ENCODE results near the gene RNU1-3.
"Not testable (repeated sequence)": the region's sequence is repeated elsewhere in the genome, so short reads cannot be mapped to it uniquely, and the experiment has no call there.

The RNU1-3 gene

DNA sequence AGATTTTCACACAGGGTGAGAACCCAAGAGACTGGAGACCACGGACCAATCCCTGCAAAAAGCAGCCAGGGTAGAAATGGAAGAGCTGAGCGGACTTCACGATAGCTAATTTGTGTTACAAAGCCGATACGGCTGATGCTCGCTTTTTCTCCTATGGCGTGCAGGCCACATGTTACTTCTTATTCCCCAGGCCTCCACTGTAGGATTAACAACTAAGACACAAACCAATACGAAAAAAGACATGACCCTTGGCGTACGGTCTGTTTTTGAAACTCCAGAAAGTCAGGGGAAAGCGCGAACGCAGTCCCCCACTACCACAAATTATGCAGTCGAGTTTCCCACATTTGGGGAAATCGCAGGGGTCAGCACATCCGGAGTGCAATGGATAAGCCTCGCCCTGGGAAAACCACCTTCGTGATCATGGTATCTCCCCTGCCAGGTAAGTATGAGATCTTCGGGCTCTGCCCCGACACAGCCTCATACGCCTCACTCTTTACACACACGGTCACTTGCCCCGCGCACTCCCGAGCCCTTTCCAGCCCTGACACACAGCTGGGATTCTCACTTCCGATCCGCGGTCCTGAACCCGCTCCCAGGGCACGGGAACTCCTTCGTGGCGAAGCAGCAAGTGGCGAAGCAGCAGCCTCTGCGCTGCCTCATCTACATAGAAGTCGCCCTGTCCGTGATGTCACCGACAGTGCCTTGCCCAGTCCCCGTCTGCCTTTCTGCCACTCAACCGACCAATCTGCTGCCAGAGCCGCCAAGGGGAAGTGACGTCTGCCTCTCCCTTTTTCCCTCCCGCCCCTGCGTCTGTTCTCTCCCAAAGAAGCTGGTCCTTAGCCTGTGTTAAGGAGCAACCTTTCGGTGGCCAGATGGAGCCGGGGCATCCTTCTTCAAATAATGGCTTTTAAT, at the start of gene RNU1-3:
RNU1-3 (minus strand) TSS at position 447 of the 912 bp plus-strand sequence.
- DNase-seq: not testable (repeated sequence)

DNA sequence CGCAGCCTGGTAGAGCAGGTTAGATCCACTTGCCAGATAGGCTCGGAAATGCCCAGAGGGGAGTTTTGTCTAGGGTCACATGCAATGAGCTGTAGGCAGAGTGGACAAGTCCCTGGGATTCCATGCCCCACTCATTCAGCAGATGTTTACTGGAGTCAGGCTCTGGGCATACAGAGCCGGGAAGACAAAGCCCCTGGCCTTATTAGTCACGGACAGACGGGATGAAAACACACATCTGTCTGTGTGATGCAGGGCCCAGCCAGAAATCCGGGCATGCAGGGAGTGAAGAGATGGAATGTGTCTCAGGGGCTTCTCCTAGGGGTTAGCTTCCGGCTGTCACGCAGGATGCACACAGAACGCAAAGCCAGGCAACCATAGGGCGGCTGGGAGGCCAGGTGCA, 46.7 kb upstream of the RNU1-3 start:
- DNase-seq: not testable (repeated sequence)

DNA sequence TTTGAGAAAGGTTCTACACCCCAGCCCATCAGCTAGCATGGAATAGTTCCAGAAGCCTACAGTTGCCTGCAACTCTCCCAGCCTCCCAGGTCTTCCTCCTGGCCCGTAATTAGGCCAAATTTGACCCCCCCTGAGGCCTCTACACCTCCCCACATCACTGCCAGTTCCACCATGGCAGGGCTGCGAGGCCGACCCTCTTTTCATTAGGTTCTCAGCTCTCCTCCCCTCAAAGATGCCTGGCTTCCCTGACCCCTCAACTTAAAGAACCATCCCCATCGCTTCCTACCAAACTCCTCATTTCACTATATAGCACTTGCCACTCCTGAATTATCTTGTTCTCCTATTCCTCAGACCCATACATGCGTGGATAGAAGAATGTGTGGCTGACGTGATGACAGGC, 46.2 kb upstream of the RNU1-3 start:
- DNase-seq: not testable (repeated sequence)

DNA sequence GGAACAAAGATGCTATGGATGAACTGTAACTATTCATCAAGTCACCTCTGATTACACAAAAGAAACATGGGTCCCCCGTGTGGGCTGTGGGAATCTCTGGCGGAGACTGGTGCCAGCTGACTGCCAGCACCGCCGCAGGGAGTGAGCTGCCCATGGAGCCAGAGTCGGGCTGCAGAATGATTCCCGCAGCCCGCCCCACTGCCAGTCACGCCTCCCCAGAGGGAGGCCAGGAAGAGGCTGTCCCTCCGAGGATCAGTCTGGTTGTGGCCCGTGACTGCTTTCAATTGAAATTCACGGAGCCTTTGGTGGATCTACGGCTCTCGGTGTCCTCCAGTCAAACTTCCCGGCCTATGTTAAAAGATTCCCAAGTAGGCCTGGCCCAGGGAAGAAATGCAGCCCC, 45.8 kb upstream of the RNU1-3 start:
- not testable (repeated sequence) for DNase-seq

DNA sequence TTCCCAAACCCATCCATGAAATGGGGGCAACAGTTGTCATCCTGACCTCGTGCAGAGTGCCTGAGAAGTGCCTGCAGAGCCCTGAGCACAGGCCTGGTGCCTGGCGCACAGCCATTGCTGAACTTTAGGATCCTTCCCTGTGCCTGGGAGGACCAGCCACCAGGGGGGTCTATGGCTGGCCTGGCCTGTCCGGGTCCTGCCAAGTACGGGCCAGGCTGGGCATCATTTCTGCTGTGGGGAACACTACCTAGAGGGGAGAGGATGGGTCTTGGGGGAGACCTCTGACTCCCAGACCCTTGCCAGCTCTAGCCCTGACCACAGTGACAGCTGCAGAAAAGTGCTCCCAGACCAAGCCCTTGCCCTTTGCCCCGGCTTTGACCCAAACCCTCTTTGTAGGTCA, 45.4 kb upstream of the RNU1-3 start:
- not testable (repeated sequence) for DNase-seq

DNA sequence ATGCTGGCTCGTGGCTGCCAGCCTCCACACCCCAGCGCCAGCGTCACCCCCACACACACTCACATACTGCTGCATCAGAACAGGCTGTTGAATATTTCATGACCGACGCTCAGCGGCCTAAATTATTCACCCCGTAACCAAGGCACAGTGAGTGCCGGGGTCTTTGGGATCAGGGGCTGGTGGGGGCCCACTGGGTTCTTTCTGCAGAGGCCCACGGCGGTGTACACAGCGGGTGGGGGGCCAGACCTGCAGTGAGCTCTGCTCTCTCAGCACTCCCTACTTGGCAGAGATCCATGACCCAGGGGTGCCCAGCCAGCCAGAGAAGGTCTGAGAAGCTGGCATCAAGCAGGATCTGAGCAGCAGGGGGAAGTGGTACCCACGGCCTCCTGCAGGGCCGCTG, 43.9 kb upstream of the RNU1-3 start:
- not testable (repeated sequence) for DNase-seq

DNA sequence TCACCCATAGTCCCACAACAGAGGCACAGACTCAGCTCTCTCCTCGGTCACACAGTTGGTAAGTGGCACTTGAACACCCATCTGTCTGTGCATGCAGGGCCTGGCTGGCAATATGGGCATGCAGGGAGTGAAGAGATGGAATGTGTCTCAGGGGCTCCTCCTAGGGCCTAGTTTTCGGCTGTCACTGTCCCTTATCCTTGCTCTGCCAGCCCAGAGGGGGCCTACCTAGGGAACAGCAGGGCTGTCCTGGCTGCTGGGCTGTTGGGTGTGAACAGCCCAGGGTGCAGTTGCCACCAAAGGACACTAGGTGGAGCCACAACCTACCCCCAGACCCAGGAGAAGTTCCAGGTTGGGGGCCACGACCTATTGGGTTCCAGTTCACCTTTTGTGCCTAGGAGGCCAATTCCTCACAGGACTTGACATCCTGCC, 42.9 kb upstream of the RNU1-3 start:
- peak; percentile 27 for DNase-seq

DNA sequence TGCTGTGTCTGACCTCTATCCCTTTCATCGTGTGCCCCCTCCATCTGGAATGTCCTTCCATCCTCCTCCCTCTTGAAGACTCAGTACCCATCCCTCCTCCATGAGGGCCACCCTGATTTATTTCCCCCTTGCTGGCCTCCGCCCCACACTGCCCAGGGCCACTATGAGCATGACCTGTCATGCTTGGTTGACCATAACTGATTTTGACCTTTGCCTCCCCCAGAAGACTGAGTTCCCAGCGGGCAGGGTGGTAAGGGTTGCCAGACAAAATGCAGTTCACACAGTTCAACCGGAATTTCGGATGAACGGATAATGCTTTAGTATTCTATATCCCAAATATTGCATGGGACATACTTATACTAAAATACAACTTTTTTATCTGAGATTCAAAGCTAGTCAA, 42.0 kb upstream of the RNU1-3 start:
- not testable (repeated sequence) for DNase-seq

DNA sequence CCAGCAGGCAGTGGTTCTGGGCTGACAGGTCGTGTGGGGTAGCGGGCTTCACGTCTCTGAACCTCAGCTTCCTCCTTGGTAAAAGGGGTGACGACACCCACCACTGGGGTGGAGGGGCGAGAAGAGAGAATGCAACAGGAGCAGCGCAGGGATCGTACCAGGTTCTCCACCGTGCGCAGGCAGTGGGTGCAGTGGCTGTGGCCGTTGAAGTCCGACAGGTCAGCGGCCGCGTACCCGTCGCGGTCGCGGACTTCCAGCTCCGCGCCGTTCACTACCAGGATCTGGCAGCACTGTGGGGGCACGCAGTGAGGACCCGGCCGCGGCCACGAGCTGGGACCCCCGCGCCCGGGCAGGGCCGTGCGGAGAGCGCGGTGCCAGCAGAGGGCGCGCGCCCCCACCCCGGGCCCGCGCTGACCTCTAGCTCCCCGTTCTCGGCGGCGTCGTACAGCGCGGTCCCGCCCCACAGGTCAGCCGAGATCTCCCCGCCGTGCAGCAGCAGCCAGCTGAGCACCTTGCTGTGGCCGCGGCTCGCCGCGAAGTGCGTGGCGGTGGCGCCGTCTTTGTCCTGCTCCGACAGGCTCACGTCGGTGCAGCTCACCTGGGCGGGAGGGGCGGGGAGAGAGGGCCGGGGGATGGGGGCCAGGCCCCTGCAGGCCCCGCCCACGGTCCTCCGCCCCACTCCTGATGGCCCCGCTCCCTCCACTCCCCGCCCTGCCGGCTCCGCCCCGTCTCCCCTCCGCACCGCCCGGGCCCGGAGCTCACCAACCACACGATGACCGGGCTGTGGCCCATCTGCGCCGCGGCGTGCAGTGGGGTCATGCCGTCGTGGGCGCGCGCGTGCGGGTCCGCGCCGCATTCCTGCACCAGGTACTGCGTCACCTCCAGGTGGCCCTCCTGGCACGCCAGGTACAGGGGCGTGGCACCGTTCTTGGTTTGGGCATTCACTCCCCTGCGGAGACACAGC, 40.7 kb upstream of the RNU1-3 start:
- not testable (repeated sequence) for DNase-seq

DNA sequence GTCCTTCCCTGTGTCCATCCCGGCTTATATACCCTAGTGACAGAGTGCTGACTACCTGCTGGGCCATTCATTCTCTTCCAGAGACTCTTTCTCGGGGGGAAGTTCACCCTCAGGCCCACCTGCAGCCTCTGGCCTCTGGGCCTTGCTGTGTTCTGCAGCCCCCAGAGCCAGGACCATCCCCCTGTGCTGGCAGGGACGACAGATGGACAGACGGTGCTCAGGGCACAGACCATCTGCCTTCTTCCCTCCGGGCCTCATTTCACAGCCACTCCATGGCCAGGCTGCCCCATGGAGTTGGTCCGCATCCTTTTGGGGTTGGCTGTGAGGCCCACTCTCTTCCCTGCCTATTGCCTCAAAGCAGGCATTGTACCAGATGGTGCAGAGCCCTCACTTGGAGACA, 39.6 kb upstream of the RNU1-3 start:
- not testable (repeated sequence) for DNase-seq

DNA sequence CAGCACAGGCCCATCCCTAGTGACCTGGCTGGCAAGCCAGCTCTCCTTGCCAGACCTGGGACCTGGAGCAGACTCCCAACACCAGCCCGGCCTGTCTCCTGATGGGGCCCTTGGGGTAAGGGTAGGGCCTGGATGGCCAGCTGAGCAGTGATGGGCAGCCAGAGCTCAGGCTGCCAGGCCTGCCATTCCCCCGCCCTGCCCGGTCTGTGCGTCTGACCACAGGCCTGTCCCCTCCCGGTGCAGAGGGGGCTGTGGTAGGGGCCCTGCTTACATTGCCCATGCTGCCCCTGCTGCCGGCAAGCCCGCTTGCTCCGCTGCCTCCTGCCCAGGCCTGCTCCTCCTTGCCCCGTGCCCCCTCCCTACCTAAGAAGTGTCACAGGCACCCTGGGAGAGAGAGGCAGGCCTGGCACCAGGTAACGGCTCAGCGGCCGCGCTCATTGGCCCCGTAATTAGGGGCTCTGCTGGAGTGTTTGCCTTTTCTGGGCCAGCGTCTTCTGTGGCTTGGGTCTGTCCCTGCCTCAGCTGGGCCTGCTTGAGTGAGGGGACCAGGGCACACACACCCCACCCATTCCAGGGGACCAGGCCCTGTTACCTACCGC, 37.9 kb upstream of the RNU1-3 start:
- DNase-seq: not testable (repeated sequence)

DNA sequence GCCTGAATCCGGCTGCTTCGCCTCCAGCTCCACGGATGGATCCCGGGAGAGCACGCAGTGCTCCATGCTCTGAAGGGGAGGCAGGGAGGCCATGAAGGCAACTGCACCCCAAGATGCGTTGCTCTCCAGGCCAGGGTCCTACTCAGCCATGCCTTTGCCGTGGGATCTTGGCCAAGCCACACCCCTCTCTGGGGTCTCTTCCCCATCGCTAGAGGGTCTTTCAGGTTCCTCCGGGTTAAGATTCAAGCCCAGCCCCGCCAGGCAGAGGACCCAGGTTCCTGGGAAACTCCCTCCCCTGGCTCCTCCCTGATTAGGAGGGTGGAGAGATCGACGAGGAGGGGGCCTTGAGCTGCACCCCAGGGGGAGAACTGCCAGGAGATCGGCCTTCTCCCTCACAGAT, 37.3 kb upstream of the RNU1-3 start:
- not testable (repeated sequence) for DNase-seq

DNA sequence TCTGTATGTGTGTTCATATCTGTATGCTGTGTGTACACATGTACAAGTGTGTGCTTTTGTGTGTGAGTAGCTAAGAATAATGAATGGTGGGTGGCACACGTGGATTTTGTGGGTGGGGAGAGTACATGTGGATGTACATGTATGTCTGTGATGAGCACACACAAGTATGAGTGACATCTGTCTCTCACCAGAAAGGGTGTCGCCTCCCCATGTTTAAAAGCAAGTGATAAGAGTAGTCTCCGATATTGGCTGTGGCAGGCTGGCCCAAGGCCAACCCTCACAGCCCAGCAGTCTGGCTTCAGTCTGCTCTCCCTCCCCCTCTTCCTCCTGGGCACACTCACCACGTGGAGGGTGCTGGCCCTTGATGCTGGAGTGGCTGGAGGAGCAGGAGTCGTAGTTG, 36.9 kb upstream of the RNU1-3 start:
- DNase-seq: not testable (repeated sequence)

DNA sequence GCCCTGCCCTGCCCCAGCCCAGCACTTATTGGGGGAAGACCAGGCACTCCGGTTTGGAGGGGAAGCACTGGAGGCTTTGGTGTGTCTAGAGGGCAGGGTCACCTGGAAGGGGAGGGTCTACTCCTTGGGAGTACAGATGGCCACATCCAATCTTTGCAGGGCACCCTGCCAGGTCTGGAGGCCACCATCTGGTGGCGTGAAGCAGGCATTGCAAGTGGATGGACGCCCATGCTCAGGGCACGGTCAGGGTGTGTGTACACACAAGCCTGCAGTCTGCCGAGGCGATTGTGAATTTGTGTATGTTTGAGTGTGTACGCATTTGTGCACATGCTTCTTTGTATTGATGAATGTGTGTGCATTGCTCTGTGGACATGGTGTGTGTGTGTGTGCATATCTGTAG, 36.4 kb upstream of the RNU1-3 start:
- DNase-seq: not testable (repeated sequence)

DNA sequence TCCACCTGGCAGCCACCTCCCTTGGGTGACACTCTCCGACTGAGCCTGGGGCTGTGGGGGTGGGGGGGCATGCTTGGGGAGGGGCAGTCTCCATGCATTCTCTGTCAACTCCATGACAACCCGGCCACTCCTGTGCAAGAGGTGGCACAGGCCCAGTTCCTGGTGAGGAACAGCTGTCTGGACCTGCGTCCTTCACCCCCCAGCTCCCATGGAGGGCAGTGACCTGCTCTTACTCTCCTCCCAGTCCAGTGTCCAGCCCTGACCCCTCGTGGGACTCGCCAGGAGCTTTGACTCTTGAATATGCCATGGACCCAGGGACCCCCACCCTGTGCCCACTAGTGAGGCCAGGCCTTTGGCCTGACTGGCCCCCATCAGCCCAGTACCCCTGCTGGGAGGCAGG, 35.5 kb upstream of the RNU1-3 start:
- DNase-seq: not testable (repeated sequence)

DNA sequence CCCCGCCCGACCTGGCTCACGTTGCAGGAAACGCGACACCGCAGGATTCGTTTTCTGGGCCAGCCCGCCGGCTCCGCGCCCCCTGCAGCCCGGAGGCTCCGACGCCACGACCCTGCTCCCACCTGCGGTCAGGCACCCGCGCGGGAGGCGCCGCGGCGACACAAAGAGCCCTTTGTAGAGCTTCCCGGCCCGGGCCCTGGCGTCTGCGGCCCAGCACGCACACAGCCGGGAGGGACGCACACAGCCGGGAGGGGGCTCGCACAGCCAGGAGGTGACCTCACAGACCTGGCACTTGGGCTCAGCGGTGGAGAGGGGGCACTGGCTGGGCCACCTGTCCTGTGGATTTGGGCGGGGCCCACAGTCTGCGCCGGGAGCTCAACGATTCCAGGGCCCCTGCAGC, 34.4 kb upstream of the RNU1-3 start:
- not testable (repeated sequence) for DNase-seq

DNA sequence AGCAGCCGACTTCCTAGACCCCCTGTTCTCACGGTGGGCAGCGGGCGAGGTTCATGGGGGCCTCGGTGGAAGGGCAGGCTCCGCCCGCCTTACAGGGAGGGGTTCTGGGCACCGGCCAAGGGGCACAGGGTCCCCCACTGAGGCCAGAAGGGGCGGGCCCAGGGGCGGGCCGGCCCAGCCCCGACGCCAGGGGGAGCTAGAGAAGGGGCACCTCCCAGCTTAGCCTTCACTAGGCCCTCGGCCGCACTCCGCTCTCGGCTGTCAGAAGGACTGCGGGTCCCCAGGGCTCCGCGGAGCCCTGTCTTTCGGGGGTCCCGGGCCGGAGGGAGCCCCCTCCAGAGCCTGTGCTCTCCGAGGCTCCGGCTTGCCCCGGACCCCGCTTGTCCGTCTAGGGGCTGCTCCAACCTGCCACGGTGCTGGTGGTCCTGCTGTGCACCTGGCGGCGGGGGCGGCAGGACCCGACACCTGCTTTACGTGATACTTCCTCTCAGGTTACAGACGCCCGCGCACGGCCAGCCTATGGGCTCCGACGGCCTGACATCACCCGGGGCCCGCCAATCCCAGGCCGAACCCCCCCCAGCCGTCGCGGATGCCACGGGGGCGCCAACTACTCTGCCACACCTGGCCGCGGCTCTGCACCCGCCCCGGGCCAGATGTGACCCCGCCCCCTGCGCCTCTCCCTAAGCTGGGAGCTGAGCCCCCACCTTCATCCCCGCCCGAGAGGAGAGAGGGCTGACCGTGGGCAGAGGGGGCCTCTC, 33.6 kb upstream of the RNU1-3 start:
- DNase-seq: not testable (repeated sequence)

DNA sequence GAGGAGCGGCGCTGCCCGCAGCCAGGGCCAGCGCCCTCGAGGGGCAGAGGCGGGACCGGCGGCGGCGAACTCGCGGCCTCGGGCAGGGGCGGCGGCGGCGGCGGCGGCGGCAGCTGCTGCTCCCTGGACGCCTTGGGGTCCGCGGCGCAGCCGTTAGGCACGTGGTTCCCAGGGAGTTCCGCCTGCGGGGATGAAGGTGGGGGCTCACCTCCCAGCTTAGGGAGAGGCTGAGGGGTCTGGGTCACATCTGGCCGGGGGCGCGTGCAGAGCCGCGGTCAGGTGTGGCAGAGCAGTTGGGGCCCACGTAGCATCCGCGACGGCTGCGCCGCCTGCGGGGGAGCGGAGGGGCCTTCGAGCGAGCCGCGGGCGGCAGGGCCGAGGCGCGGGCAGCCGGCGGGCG, 32.7 kb upstream of the RNU1-3 start:
- DNase-seq: not testable (repeated sequence)

DNA sequence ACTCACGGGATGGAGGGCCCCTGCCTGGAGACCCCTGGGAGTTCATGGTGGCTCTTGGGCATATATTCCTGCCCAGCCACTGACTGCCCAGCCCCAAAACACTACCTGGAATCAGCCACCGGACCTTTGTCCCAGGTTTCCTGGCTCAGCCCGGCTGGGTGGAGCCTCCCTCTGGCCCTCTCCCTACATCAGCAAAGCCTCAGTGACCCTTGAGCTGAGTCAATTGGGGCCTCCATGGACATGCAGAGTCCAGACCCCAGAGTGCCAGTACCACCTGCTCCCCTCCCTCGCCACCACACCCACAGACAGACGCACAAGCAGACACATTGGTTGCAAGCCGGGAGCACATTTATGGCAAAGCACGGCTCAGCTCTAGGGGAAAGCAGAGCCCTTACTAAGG, 30.4 kb upstream of the RNU1-3 start:
- DNase-seq: not testable (repeated sequence)

DNA sequence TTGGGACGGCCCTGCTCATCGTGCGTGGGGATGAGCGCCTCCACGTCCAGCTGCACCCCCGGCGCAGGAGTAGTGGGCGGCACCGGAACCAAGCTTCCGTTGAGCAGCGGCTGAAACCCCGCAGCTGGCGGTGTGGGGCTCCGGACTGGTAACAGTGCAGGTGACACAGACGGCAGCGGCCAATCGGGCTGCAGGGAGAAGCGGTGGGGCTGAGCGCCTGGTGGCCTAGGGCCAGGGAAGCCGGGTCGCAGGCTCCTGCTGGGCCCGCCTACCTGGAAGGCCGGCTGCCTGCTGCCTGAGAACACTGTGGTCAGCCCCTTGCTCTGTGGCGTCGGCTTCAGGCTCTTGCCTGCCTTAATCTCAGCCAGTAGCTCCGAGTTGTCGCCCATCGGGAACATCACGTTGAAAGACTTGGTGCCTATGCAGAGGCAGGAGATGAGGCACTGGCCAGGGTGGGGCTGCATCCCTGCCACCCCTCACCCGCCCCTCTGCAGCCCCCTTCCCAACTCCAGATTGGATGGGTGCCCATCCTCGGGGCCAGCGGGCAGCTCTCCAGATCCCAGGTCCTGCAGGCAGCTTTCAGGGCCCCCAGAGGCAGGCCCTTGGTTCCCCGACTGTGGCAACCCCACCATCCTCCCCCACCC, 29.9 kb upstream of the RNU1-3 start:
- not testable (repeated sequence) for DNase-seq

DNA sequence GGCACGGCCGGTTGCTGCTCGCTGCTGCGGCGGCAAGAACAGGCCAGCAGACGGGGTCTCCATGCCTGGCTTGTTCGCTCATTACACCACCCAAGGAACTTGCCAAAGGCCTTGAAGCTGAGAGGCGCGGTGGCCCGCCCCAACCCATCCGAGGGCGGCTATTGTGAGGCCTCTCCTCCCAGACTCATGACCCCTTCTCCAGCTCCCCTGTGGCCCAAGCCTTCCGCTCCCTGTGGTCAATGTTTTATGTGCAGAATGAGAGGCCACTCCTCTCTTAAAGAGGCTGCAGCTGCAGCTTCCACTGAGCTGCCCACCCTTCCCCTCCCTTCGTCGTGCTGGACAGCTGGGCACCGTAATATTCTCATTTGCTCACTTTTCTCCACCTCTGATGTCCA, 27.6 kb upstream of the RNU1-3 start:
- not testable (repeated sequence) for DNase-seq

All from NCI-H2171 (cell line).